PC-3 (cell line): ENCODE data around the gene UQCRQ.

Source experiments
- EZH2 ChIP-seq: fragments of 300-600 bp; sonication (generic); IDR thresholded peaks from one replicate; pipeline ENCODE4 v1.6.1; 2017; ENCODE audit warnings: antibody characterized with exemption, mild to moderate bottlenecking, low read length; ENCODE audit not compliant: unreplicated experiment
- TF ChIP-seq, protein P1 (sequence below): fragments of 300-600 bp; sonication (generic); conservative IDR thresholded peaks from 2 replicates; pipeline ENCODE4 v1.5.1; 2017; ENCODE audit warnings: antibody characterized with exemption, low read depth, mild to moderate bottlenecking, low read length

DNA sequence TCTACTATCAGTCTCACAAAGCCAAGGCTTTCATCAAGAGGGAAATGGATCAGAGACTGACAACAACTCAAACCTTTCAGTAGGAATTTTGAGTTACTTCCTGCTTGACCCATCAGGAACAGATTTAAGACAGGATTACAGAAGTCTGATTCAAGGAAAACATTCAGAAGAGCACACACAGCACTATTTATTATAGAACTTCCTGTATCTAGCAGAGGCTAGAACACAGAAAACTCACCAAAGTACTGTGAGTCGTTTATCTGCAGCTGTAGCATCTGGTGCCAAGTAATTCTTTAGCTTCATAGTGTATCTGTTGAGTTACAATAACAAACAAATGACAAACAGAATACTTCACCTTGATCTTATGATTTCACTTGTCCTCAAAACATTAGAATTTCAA, 20.8 kb downstream of the UQCRQ start:
- TF ChIP-seq, protein P1, sequence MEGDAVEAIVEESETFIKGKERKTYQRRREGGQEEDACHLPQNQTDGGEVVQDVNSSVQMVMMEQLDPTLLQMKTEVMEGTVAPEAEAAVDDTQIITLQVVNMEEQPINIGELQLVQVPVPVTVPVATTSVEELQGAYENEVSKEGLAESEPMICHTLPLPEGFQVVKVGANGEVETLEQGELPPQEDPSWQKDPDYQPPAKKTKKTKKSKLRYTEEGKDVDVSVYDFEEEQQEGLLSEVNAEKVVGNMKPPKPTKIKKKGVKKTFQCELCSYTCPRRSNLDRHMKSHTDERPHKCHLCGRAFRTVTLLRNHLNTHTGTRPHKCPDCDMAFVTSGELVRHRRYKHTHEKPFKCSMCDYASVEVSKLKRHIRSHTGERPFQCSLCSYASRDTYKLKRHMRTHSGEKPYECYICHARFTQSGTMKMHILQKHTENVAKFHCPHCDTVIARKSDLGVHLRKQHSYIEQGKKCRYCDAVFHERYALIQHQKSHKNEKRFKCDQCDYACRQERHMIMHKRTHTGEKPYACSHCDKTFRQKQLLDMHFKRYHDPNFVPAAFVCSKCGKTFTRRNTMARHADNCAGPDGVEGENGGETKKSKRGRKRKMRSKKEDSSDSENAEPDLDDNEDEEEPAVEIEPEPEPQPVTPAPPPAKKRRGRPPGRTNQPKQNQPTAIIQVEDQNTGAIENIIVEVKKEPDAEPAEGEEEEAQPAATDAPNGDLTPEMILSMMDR = no peak
- TF ChIP-seq EZH2 = no peak
